ENCODE measurements around the gene UBXN10. TPM values are rescaled to one million over a fixed set of nuclear protein-coding genes. Genes with fewer than 3 reads are reported as not detected.

Gene UBXN10
- polyA plus RNA-seq, 3 donors: 0.16 to 0.82 (median 0.30) TPM

- H3K4me1 Mint-ChIP-seq: peaks cover 12% of the 10 kb centered on the region
- H3K4me3 ChIP-seq (replicated peaks in 1 of 3; ENCODE audit: low read depth in 2 of 3, low read length in 3 of 3): no peak overlapping the region
- no peak for DNase-seq
- H2AFZ ChIP-seq (ENCODE audit: insufficient read depth, low read depth, low read length, poor library complexity, severe bottlenecking): no peak overlapping the region
- no peak overlapping the region for H3K27ac Mint-ChIP-seq
- intact Hi-C loops (cut with micrococcal nuclease): loop anchor here (5.0 kb wide), 2 partner anchors 90 to 270 kb away; partner anchors contain the start of gene PLA2G2E (in 1 of the 2)
- no peaks in the 10 kb centered on the region for H3K36me3 ChIP-seq (replicated peaks in 1 of 2; ENCODE audit: control insufficient read depth in 1 of 2, insufficient read depth in 2 of 2, low read length in 2 of 2)
- H3K9me3 ChIP-seq (replicated peaks in 1 of 2; ENCODE audit: control insufficient read depth in 1 of 2, insufficient read depth in 1 of 2, low read length in 2 of 2): no peaks in the 10 kb centered on the region
- H3K27me3 ChIP-seq (ENCODE audit: control insufficient read depth in 2 of 2, insufficient read depth in 2 of 2, low read length in 2 of 2): peaks cover 18 to 22% of the 10 kb centered on the region in 2 donors
- no peaks in the 10 kb centered on the region for H3K9me3 Mint-ChIP-seq
- H3K4me3 Mint-ChIP-seq: no peak overlapping the region
- H3K9ac ChIP-seq (ENCODE audit: insufficient read depth, low read length, poor library complexity, severe bottlenecking): no peak overlapping the region
- H3K79me2 ChIP-seq (ENCODE audit: insufficient read depth, low read length): no peaks in the 10 kb centered on the region
- H3K4me2 ChIP-seq (replicated peaks; ENCODE audit: extremely low read depth, low read length, poor library complexity, severe bottlenecking): no peak overlapping the region
- no peaks in the 10 kb centered on the region for H3K36me3 Mint-ChIP-seq
- no peak overlapping the region for H3K27ac ChIP-seq (ENCODE audit: low read depth in 1 of 2, low read length in 2 of 2)
- H3K27me3 Mint-ChIP-seq (ENCODE audit: low read depth in 3 of 3): peaks cover 25 to 48% (median 44%) of the 10 kb centered on the region in 3 donors
- TF ChIP-seq CTCF (IDR thresholded peaks at IDR 0.05): no peak
- WGBS (ENCODE audit: insufficient coverage): 92% methylated on average over 5 of the region's 5 CpGs
- H4K20me1 ChIP-seq (ENCODE audit: insufficient read depth, low read length): no peaks in the 10 kb centered on the region
- H3K4me1 ChIP-seq (ENCODE audit: control insufficient read depth in 1 of 2, insufficient read depth in 2 of 2, low read length in 2 of 2): no peaks in the 10 kb centered on the region
Observed at GRCh38 chr1:20192364-20192763, 6.5 kb downstream of the UBXN10 start.

GRCh38 chr1:20192871-20193411, 7.0 kb downstream of the UBXN10 start:
- H3K4me3 ChIP-seq (replicated peaks in 1 of 3; ENCODE audit: low read depth in 2 of 3, low read length in 3 of 3): no peak overlapping the region
- no peaks in the 10 kb centered on the region for H4K20me1 ChIP-seq (ENCODE audit: insufficient read depth, low read length)
- Mint-ChIP-seq H3K36me3 (no peaks in the 10 kb centered on the region), H3K9me3 (no peaks in the 10 kb centered on the region), H3K27me3 (ENCODE audit: low read depth in 3 of 3) (peaks cover 21 to 45% (median 40%) of the 10 kb centered on the region in 3 donors), H3K4me3 (no peak overlapping the region), H3K27ac (no peak overlapping the region), H3K4me1 (peaks cover 10% of the 10 kb centered on the region)
- H3K9me3 ChIP-seq (replicated peaks in 1 of 2; ENCODE audit: control insufficient read depth in 1 of 2, insufficient read depth in 1 of 2, low read length in 2 of 2): no peaks in the 10 kb centered on the region
- H3K36me3 ChIP-seq (replicated peaks in 1 of 2; ENCODE audit: control insufficient read depth in 1 of 2, insufficient read depth in 2 of 2, low read length in 2 of 2): no peaks in the 10 kb centered on the region
- H3K4me2 ChIP-seq (replicated peaks; ENCODE audit: extremely low read depth, low read length, poor library complexity, severe bottlenecking): no peak overlapping the region
- no peaks in the 10 kb centered on the region for H3K79me2 ChIP-seq (ENCODE audit: insufficient read depth, low read length)
- no peak for DNase-seq
- H3K27me3 ChIP-seq (ENCODE audit: control insufficient read depth in 2 of 2, insufficient read depth in 2 of 2, low read length in 2 of 2): peaks cover 13 to 16% of the 10 kb centered on the region in 2 donors
- TF ChIP-seq CTCF (IDR thresholded peaks at IDR 0.05): no peak
- H3K9ac ChIP-seq (ENCODE audit: insufficient read depth, low read length, poor library complexity, severe bottlenecking): no peak overlapping the region
- WGBS (ENCODE audit: insufficient coverage): no CpG with 5 or more reads among the region's 1 CpG
- intact Hi-C loops (cut with micrococcal nuclease): loop anchor here (5.0 kb wide), 2 partner anchors 91 to 271 kb away; partner anchors contain the start of gene PLA2G2E (in 1 of the 2)
- H3K27ac ChIP-seq (ENCODE audit: low read depth in 1 of 2, low read length in 2 of 2): no peak overlapping the region
- no peaks in the 10 kb centered on the region for H3K4me1 ChIP-seq (ENCODE audit: control insufficient read depth in 1 of 2, insufficient read depth in 2 of 2, low read length in 2 of 2)
- H2AFZ ChIP-seq (ENCODE audit: insufficient read depth, low read depth, low read length, poor library complexity, severe bottlenecking): no peak overlapping the region

Data from CD14-positive monocyte (primary cell).